HepG2 (cell line): ENCODE measurements around the gene GNA12. TPM values are rescaled to one million over a fixed set of nuclear protein-coding genes. Genes with fewer than 3 reads are reported as not detected.

Source experiments
- ATAC-seq: fragments of 200-7000 bp; cut with Tn5 transposase; 3 replicates; pipeline ENCODE4 v1.9.1; 2020; ENCODE audit warnings: mild to moderate bottlenecking, moderate library complexity
- BruUV-seq: library from RNA; stranded (reverse); fragments of 400-500 nt; replicated peaks from 2 replicates; lab custom pipeline; 2021; lab: Mats Ljungman, UMichigan
- CTCF ChIA-PET: fragments of 300-600 bp; formaldehyde crosslinking; extraction: SDS; loops from one replicate; lab custom pipeline; 2021; ENCODE audit warnings: low total read pairs, inconsistent platforms, low intra/inter-chr PET ratio; lab: Yijun Ruan, JAX
- POLR2A ChIA-PET: fragments of 350-600 bp; sonication (Branson Sonifier 250); formaldehyde crosslinking; loops from one replicate; lab custom pipeline; 2020; ENCODE audit warnings: antibody characterized with exemption, inconsistent platforms; lab: Yijun Ruan, JAX
- DNase-seq: peaks from one replicate; pipeline ENCODE4 v3.0.0-alpha.2; 2015; ENCODE audit warnings: low spot score
- FAIRE-seq: peaks from 3 replicates; lab custom pipeline; 2011; peaks lifted over from hg19 to GRCh38; lab: Jason Lieb, UNC
- H2AFZ ChIP-seq: one replicate; pipeline ENCODE4 v1.6.1; 2011; ENCODE audit warnings: low read length, inconsistent platforms
- H3K27ac ChIP-seq: fragments of 300-600 bp; 3 replicates; pipeline ENCODE4 v1.8.0; 2011; ENCODE audit warnings: mixed run types, mild to moderate bottlenecking, mixed read lengths, low read length, inconsistent platforms; ENCODE audit not compliant: insufficient read depth; ENCODE audit errors: extremely low read length
- H3K27me3 ChIP-seq, 2 experiments: fragments of 200-600 bp in 1 of 2; 2 replicates in 1 of 2; 3 replicates in 1 of 2; pipeline versions ENCODE4 v1.6.0 to v1.8.0; 2011; ENCODE audit warnings: low read length in 2 of 2, mild to moderate bottlenecking in 2 of 2, moderate library complexity in 2 of 2, inconsistent platforms in 1 of 2; ENCODE audit not compliant: insufficient read depth in 2 of 2, control insufficient read depth in 1 of 2
- H3K36me3 ChIP-seq, 2 experiments: fragments of 200-600 bp in 1 of 2; replicated peaks in 1 of 2; 2 replicates in 1 of 2; 3 replicates in 1 of 2; pipeline versions ENCODE4 v1.5.1 to v1.8.0; 2011; ENCODE audit warnings: low read length in 2 of 2, inconsistent platforms in 1 of 2; ENCODE audit not compliant: insufficient read depth in 2 of 2, control insufficient read depth in 1 of 2
- H3K4me1 ChIP-seq: 2 replicates; pipeline ENCODE4 v1.5.1; 2012; ENCODE audit warnings: low read length, inconsistent platforms; ENCODE audit not compliant: insufficient read depth
- H3K4me2 ChIP-seq: 2 replicates; pipeline ENCODE4 v1.6.0; 2011; ENCODE audit warnings: low read depth, low read length, inconsistent platforms
- H3K4me3 ChIP-seq, 3 experiments: fragments of 200-600 bp in 1 of 3; sonication (generic), shearing (Covaris generic) in 1 of 3; replicated peaks in 1 of 3; 2 replicates each; pipeline ENCODE4 v1.5.1; 2011 to 2016; ENCODE audit warnings: low read length in 3 of 3, inconsistent platforms in 2 of 3, low read depth in 2 of 3, mild to moderate bottlenecking in 2 of 3, control low read depth in 1 of 3, mixed read lengths in 1 of 3; ENCODE audit not compliant: insufficient read depth in 1 of 3
- H3K79me2 ChIP-seq: one replicate; pipeline ENCODE4 v1.6.1; 2011; ENCODE audit warnings: low read length, inconsistent platforms; ENCODE audit not compliant: insufficient read depth
- H3K9ac ChIP-seq: 2 replicates; pipeline ENCODE4 v1.6.0; 2011; ENCODE audit warnings: mild to moderate bottlenecking, low read depth, low read length, inconsistent platforms; ENCODE audit not compliant: insufficient read depth
- H3K9me3 ChIP-seq: 2 replicates; pipeline ENCODE4 v1.5.1; 2012; ENCODE audit warnings: mild to moderate bottlenecking, low read length
- H4K20me1 ChIP-seq: 2 replicates; pipeline ENCODE4 v1.6.0; 2011; ENCODE audit warnings: inconsistent platforms, mild to moderate bottlenecking, low read length, moderate library complexity; ENCODE audit not compliant: insufficient read depth
- FIP1L1 ChIP-seq: fragments of 200-400 bp; formaldehyde crosslinking; IDR thresholded peaks from 2 replicates; pipeline ENCODE4 v1.6.1; 2018; ENCODE audit warnings: low read depth, mild to moderate bottlenecking, low read length, moderate library complexity, borderline replicate concordance; ENCODE audit not compliant: insufficient read depth
- FOSL2 ChIP-seq: sonication (generic); formaldehyde crosslinking; IDR thresholded peaks from 2 replicates; pipeline ENCODE4 v1.4.0; 2020; ENCODE audit warnings: missing genetic modification reagents
- JUNB ChIP-seq: sonication (generic); formaldehyde crosslinking; IDR thresholded peaks from 2 replicates; pipeline ENCODE4 v1.8.0; 2022; ENCODE audit warnings: missing genetic modification reagents, mild to moderate bottlenecking, borderline replicate concordance
- MEIS1 ChIP-seq: sonication (generic); formaldehyde crosslinking; IDR thresholded peaks from 2 replicates; pipeline ENCODE4 v1.9.0; 2021; ENCODE audit warnings: mild to moderate bottlenecking, missing genetic modification reagents, moderate library complexity, borderline replicate concordance
- NBN ChIP-seq: fragments of 450-650 bp; conservative IDR thresholded peaks from 2 replicates; pipeline ENCODE4 v1.6.1; 2017
- RFX5 ChIP-seq: IDR thresholded peaks from 2 replicates; pipeline ENCODE4 v1.6.1; 2011; ENCODE audit warnings: low read depth, low read length, improper control_type of control experiment
- RXRB ChIP-seq: IDR thresholded peaks from 2 replicates; pipeline ENCODE4 v1.6.1; 2016; ENCODE audit warnings: borderline replicate concordance, missing genetic modification reagents, missing compliant biosample characterization
- SATB2 ChIP-seq: sonication (generic); formaldehyde crosslinking; IDR thresholded peaks from 2 replicates; pipeline ENCODE4 v1.5.0; 2020; ENCODE audit warnings: missing genetic modification reagents
- ZBTB38 ChIP-seq: sonication (generic); formaldehyde crosslinking; IDR thresholded peaks from 2 replicates; pipeline ENCODE4 v1.5.1; 2020; ENCODE audit warnings: mild to moderate bottlenecking, missing genetic modification reagents
- ZFP62 ChIP-seq: sonication (generic); formaldehyde crosslinking; IDR thresholded peaks from 2 replicates; pipeline ENCODE4 v1.4.0; 2020; ENCODE audit warnings: missing genetic modification reagents
- ZKSCAN1 ChIP-seq: fragments of 150-350 bp; IDR thresholded peaks from 2 replicates; pipeline ENCODE4 v1.6.1; 2014; ENCODE audit warnings: low read length
- ZNF12 ChIP-seq: sonication (generic); formaldehyde crosslinking; IDR thresholded peaks from 2 replicates; pipeline ENCODE4 v1.5.0; 2020; ENCODE audit warnings: missing genetic modification reagents
- ZNF138 ChIP-seq: sonication (generic); formaldehyde crosslinking; IDR thresholded peaks from 2 replicates; pipeline ENCODE4 v1.5.0; 2020; ENCODE audit warnings: mild to moderate bottlenecking, low read depth, missing genetic modification reagents
- ZNF557 ChIP-seq: sonication (generic); formaldehyde crosslinking; IDR thresholded peaks from 2 replicates; pipeline ENCODE4 v1.4.0; 2020; ENCODE audit warnings: missing genetic modification reagents
- ZNF772 ChIP-seq: sonication (generic); formaldehyde crosslinking; IDR thresholded peaks from 2 replicates; pipeline ENCODE4 v1.5.0; 2020; ENCODE audit warnings: mild to moderate bottlenecking, missing genetic modification reagents
- WGBS: methylation state at CpG from one replicate; pipeline ENCODE4 v1.1.6; 2017; ENCODE audit warnings: low lambda C conversion rate; 5-methylcytosine and 5-hydroxymethylcytosine counted together
- in situ Hi-C: cut with HindIII; loops from 2 replicates; pipeline ENCODE4 v1.10.0; 2017; ENCODE audit warnings: low pct_unique_long_range_greater_than_20kb; ENCODE audit not compliant: extremely low pct_ligation_motif_present
- intact Hi-C: fragments of 100-400 bp; cut with micrococcal nuclease; formaldehyde crosslinking; loops from one replicate; pipeline ENCODE4 v1.10.0; 2022; ENCODE audit not compliant: unreplicated experiment
- polyA plus RNA-seq, 8 experiments: library from polyadenylated mRNA; depleted of rRNA in 3 of 8; stranded (reverse) in 7 of 8; unstranded in 1 of 8; fragments of >200 nt; fragmentation: Illumina TruSeq in 4 of 8; extraction: Trizol in 4 of 8; gene quantifications; 2 replicates each; pipeline versions ENCODE4 v1.2.1 to v1.2.3, GENCODE V29; 2011 to 2016; ENCODE audit warnings: low read depth in 4 of 8, missing spikeins in 1 of 8, mixed read lengths in 1 of 8; ENCODE audit not compliant: insufficient read depth in 1 of 8
- total RNA-seq, 5 experiments: library from RNA; depleted of rRNA; stranded (reverse); fragments of >200 nt; fragmentation: Illumina TruSeq; extraction: Trizol; gene quantifications; 2 replicates each; pipeline ENCODE4 v1.2.3, GENCODE V29; 2016; ENCODE audit warnings: low read depth in 1 of 5
- TF ChIP-seq, protein P1 (sequence below), 2 experiments: sonication (generic) in 1 of 2; formaldehyde crosslinking in 1 of 2; IDR thresholded peaks; 2 replicates each; pipeline versions ENCODE4 v1.4.0 to v1.6.1; 2018 to 2020; ENCODE audit warnings: missing genetic modification reagents in 2 of 2, borderline replicate concordance in 1 of 2, low read depth in 1 of 2, mild to moderate bottlenecking in 1 of 2, missing biosample characterization in 1 of 2
- TF ChIP-seq, protein P2 (sequence below): sonication (generic); formaldehyde crosslinking; IDR thresholded peaks from 2 replicates; pipeline ENCODE4 v1.4.0; 2020; ENCODE audit warnings: missing genetic modification reagents, borderline replicate concordance
- TF ChIP-seq, protein P3 (sequence below): sonication (generic); formaldehyde crosslinking; IDR thresholded peaks from 2 replicates; pipeline ENCODE4 v1.5.0; 2020; ENCODE audit warnings: missing genetic modification reagents, mild to moderate bottlenecking, borderline replicate concordance
- TF ChIP-seq, protein P4 (sequence below): sonication (generic); formaldehyde crosslinking; IDR thresholded peaks from 2 replicates; pipeline ENCODE4 v1.4.0; 2020; ENCODE audit warnings: mild to moderate bottlenecking, missing genetic modification reagents, borderline replicate concordance

The GNA12 gene
- total and polyA plus RNA-seq, 2 of the 13 experiments (the other 11 are each of a cell fraction or from before 2014, with no cell fraction given): 16.2 to 50.9 TPM

DNA sequence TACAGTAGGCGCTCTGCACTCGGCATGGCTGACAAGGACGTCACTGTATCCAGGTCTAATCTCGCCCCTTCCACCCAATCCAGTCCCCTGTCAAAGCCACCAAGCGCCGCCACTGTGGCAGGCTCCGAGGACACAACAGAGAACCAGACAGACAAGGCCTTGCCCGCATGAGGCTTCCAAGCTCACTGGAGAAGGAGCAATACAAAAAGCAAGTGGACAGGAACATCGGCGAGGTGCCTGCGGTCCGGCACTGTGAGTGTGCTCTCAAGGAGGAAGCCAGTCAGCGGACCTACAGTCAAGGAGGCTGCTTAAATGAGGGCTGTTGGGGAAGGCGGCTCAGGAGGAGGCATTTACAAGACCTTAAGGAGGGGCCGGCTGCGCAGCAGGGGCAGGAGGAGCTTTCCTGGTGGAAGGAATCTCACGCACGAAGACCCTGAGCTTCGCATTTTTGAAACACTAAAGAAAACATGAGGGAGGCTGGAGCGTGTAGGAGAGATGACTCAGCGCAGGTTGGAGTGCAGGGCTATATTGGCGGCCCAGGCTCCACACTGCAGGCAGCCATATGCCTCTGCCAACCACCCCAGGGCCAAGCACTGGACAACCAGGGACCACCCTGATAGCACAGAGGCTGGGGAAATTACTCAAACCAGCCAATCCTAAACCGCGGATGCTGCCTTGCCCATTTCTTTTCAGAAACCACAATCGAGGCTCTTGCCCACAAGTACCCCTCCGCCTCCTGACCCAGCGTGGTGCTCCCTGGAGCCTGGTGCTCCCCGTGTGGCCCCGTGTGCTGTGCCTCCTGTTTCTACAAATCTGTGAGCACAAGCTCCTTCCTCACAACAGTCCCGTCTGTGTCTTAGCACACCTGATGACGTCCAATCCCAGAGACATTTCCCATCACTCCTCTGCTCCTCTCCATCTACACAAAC is 28.9 kb downstream of the GNA12 start:
- peak overlapping the region; percentile 4 for H3K27ac ChIP-seq
- H3K27me3 ChIP-seq: no peaks in the 10 kb centered on the region
- no peak overlapping the region for H3K9ac ChIP-seq
- H3K9me3 ChIP-seq: no peaks in the 10 kb centered on the region
- H4K20me1 ChIP-seq: no peaks in the 10 kb centered on the region
- intact Hi-C loops (no loop called here), in situ Hi-C loops (no loop called here)
- BruUV-seq: no TSS peak
- ATAC-seq (no peak), DNase-seq (no peak), FAIRE-seq (no peak)
- no peak overlapping the region for H3K4me3 ChIP-seq
- ChIA-PET CTCF (no interaction called here), POLR2A (interaction anchor here (0.6 to 1.6 kb wide), 3 partner anchors 10 to 192 kb away, joined by 4 read pairs; no protein-coding TSS in a partner anchor)
- whole genome bisulfite sequencing: 96% methylated on average over 31 of the region's 31 CpGs
- H3K36me3 ChIP-seq: 0 out of 5 replicates have a peak, but pooled peaks cover 0 to 7% of the 10 kb centered on the region in 2 experiments
- peaks cover 82% of the 10 kb centered on the region for H3K4me1 ChIP-seq
- no peak overlapping the region for H2AFZ ChIP-seq
- H3K79me2 ChIP-seq: peaks cover 93% of the 10 kb centered on the region
- no peak overlapping the region for H3K4me2 ChIP-seq
- TF ChIP-seq SATB2 (CRISPR knock-in tag) (no peak), FOSL2 (CRISPR knock-in tag) (0 out of 2 replicates have a peak, but pooled peaks have one; percentile 9), RFX5 (no peak), RXRB (CRISPR knock-in tag) (no peak), ZNF557 (CRISPR knock-in tag) (no peak), ZNF138 (CRISPR knock-in tag) (no peak), ZBTB38 (CRISPR knock-in tag) (peak; percentile 42; the same call in 1 of the 2 replicates), ZKSCAN1 (no peak), ZNF772 (no peak), NBN (no peak), MEIS1 (no peak), FIP1L1 (no peak), ZNF12 (CRISPR knock-in tag) (no peak), ZFP62 (no peak), JUNB (no peak)
- TF ChIP-seq, protein P1, sequence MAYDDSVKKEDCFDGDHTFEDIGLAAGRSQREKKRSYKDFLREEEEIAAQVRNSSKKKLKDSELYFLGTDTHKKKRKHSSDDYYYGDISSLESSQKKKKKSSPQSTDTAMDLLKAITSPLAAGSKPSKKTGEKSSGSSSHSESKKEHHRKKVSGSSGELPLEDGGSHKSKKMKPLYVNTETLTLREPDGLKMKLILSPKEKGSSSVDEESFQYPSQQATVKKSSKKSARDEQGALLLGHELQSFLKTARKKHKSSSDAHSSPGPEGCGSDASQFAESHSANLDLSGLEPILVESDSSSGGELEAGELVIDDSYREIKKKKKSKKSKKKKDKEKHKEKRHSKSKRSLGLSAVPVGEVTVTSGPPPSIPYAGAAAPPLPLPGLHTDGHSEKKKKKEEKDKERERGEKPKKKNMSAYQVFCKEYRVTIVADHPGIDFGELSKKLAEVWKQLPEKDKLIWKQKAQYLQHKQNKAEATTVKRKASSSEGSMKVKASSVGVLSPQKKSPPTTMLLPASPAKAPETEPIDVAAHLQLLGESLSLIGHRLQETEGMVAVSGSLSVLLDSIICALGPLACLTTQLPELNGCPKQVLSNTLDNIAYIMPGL (CRISPR knock-in tag; IDR thresholded peaks at IDR 0.05; ENCODE audit: borderline replicate concordance in 1 of 2, low read depth in 1 of 2): no peak
- TF ChIP-seq, protein P2, sequence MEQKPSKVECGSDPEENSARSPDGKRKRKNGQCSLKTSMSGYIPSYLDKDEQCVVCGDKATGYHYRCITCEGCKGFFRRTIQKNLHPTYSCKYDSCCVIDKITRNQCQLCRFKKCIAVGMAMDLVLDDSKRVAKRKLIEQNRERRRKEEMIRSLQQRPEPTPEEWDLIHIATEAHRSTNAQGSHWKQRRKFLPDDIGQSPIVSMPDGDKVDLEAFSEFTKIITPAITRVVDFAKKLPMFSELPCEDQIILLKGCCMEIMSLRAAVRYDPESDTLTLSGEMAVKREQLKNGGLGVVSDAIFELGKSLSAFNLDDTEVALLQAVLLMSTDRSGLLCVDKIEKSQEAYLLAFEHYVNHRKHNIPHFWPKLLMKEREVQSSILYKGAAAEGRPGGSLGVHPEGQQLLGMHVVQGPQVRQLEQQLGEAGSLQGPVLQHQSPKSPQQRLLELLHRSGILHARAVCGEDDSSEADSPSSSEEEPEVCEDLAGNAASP: no peak
- TF ChIP-seq, protein P3, sequence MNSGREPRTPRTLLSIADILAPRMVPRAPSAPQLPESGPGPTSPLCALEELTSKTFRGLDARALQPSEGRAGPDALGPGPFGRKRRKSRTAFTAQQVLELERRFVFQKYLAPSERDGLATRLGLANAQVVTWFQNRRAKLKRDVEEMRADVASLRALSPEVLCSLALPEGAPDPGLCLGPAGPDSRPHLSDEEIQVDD (CRISPR knock-in tag): no peak
- TF ChIP-seq, protein P4, sequence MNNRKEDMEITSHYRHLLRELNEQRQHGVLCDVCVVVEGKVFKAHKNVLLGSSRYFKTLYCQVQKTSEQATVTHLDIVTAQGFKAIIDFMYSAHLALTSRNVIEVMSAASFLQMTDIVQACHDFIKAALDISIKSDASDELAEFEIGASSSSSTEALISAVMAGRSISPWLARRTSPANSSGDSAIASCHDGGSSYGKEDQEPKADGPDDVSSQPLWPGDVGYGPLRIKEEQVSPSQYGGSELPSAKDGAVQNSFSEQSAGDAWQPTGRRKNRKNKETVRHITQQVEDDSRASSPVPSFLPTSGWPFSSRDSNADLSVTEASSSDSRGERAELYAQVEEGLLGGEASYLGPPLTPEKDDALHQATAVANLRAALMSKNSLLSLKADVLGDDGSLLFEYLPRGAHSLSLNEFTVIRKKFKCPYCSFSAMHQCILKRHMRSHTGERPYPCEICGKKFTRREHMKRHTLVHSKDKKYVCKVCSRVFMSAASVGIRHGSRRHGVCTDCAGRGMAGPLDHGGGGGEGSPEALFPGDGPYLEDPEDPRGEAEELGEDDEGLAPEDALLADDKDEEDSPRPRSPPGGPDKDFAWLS: no peak
